Measurements from ENCODE around the gene ZFY.

- TF ChIP-seq POLR2A (IDR thresholded peaks at IDR 0.05) (no peak), CTCF (IDR thresholded peaks at IDR 0.05) (no peak), EP300 (IDR thresholded peaks at IDR 0.05) (no peak)
Observed at GRCh38 chrY:2949590-2950252, 14.5 kb downstream of the ZFY start.

Data from stomach (tissue), 4 donors.